Epithelial cell of proximal tubule (primary cell): Measurements from ENCODE around the gene DLK1. TPM values are rescaled to one million over a fixed set of nuclear protein-coding genes. Genes with fewer than 3 reads are reported as not detected.

Experiments used
- DNase-seq: peaks from one replicate; pipeline ENCODE4 v3.0.0-alpha.2; 2011; ENCODE audit warnings: low read depth
- H3K4me3 ChIP-seq: 2 replicates; pipeline ENCODE4 v1.5.1; 2011; ENCODE audit warnings: low read depth, mild to moderate bottlenecking, low read length
- total RNA-seq: library from RNA; depleted of rRNA; stranded (reverse); fragments of >200 nt; gene quantifications from 2 replicates; pipeline ENCODE4 v1.2.3, GENCODE V29; 2015
- TF ChIP-seq, protein P1 (sequence below): conservative IDR thresholded peaks from 2 replicates; pipeline ENCODE4 v1.5.1; 2012; ENCODE audit warnings: low read depth, mild to moderate bottlenecking, low read length

Gene DLK1
- total RNA-seq, 1 donor from 2014 or later, result not detected

DNA sequence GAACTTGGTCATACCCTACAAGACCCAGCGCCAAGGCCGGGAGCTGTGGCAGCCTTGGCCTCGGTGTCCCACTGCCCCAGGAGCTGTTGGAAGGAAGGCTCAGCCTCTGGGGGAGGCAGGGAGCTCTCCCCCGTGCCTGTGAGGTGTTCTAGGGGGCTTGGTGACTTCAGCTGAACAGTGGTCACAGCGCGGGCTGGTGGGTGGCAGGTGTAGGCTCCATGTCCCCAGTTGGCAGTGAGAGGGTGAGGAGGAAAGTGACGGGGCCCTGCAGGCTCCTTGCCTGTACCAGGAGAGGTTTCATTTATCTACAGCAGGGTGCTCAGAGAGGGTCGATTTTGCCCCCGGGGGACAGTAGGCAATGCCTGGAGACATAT lies 47.5 kb downstream of the DLK1 start:
- DNase-seq, result no peak
- TF ChIP-seq, protein P1, sequence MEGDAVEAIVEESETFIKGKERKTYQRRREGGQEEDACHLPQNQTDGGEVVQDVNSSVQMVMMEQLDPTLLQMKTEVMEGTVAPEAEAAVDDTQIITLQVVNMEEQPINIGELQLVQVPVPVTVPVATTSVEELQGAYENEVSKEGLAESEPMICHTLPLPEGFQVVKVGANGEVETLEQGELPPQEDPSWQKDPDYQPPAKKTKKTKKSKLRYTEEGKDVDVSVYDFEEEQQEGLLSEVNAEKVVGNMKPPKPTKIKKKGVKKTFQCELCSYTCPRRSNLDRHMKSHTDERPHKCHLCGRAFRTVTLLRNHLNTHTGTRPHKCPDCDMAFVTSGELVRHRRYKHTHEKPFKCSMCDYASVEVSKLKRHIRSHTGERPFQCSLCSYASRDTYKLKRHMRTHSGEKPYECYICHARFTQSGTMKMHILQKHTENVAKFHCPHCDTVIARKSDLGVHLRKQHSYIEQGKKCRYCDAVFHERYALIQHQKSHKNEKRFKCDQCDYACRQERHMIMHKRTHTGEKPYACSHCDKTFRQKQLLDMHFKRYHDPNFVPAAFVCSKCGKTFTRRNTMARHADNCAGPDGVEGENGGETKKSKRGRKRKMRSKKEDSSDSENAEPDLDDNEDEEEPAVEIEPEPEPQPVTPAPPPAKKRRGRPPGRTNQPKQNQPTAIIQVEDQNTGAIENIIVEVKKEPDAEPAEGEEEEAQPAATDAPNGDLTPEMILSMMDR, result no peak
- no peak overlapping the region for H3K4me3 ChIP-seq

DNA sequence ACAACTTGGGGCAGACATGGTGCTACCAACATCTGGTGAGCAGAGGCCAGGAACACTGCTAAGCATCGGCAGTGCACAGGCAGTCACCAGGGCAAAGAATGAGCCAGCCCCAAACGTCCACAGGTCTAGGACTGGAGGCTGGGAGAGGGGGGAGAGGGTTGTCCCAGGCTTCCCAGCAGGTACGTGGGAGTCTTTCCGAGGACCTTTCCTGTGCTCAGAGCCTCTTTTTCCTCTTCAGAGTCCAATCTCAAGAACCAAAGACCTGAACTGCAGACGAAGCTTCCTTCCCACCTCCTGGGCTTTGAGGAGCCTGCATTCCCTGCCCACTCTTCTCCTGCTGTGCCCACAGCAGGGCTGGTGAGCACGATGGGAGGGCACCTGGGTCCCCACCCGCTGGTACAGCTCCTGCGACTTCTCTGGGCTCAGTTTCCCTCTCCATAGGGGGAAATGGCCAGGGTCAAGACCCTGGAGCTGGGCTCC lies 48.7 kb downstream of the DLK1 start:
- H3K4me3 ChIP-seq, result no peak overlapping the region
- TF ChIP-seq, protein P1, result no peak
- DNase-seq, result no peak

DNA sequence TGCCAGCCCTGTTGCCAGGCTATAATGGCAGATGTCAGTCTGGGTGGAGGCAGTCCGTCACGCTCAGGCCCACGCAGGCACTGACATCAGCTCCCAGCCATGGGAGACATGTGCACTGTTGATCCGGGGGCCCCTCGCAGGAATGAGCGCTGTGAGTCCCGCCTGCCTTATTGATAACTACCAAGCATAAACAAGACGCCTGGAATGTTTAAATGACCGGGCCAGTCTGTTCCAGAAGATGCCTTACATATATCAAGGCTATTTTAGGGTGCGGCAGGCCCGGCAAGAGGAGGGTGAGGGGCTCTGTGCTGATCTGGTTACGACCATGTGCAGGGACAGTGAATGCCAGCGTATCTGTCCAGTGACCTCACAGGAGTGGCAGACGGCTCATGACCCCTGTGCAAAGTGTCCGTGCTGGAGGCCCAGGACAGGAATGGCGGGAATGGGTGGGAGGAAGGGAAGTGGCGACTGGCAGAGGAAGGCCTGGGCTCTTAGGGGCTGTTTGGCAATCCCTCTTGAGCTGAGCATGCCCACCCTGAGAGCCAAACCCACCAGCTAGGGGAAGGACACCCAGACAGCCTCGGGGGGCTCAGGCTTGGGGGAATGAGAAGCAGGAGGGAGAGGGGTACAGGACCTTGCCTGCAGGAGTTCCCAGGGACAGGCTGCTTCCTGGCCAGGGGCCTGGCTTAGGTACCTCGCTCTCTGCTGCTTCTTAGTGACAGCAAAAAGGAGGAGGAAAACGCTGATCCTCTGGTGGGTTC lies 49.3 kb downstream of the DLK1 start:
- DNase-seq, result no peak
- TF ChIP-seq, protein P1, result no peak
- H3K4me3 ChIP-seq, result no peak overlapping the region

GRCh38 chr14:100776681-100777365 lies 50.1 kb downstream of the DLK1 start:
- TF ChIP-seq, protein P1, result no peak
- no peak for DNase-seq
- no peak overlapping the region for H3K4me3 ChIP-seq

GRCh38 chr14:100777366-100777817 lies 50.7 kb downstream of the DLK1 start:
- DNase-seq, result no peak
- no peak overlapping the region for H3K4me3 ChIP-seq
- TF ChIP-seq, protein P1, result no peak

DNA sequence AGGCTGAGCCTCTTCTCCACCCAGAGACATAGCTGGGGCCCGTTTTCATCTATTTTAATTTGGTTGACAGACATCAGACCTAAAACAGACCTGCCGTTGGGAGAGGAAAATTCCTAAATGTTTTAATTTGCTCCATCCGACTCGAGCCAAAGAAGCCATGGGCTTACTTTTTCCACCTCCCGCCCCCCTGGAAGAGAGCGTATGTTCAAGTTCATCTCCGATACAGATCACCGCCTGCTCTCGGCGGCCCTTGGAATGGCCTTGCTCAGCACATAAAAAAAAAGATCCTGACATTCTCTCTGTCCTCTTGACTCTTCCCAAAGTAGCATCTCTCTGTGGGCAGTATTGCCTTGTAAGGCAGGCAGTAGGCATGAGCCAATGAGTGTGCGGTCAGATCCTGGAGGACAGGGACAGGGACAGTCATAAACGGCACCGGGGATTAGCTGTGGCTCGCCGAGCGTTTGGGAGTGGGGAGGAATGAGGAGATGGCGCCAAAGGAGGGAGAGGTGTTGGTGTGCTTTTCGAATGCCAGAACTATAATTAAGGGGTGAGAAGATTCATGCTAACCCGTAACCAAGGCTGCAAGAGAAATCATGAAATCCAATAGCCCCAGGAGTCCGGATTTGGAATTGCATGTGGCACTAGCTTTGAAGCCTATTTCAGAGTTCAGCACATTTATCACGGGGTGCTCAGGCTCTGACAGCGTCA lies 51.3 kb downstream of the DLK1 start:
- no peak for DNase-seq
- no peak overlapping the region for H3K4me3 ChIP-seq
- TF ChIP-seq, protein P1, result no peak
